AG10803 (cell line): ENCODE results near the gene MMAB.
A peak's percentile ranks its signal among the peaks of the same experiment; 100 is the strongest.

Experiments used
- DNase-seq: peaks from one replicate; pipeline ENCODE4 v3.0.0; 2010; ENCODE audit warnings: low read depth
- H3K4me3 ChIP-seq: 2 replicates; pipeline ENCODE4 v1.5.1; 2011; ENCODE audit warnings: mild to moderate bottlenecking, low read length, control low read depth
- CTCF ChIP-seq: conservative IDR thresholded peaks from 2 replicates; pipeline ENCODE4 v1.5.1; 2011; ENCODE audit warnings: mild to moderate bottlenecking, low read length, control low read depth, inconsistent platforms

Gene MMAB

GRCh38 chr12:109541413-109541726 is 31.9 kb downstream of the MMAB start:
- TF ChIP-seq CTCF = no peak
- peak; percentile 44 for DNase-seq
- H3K4me3 ChIP-seq = no peak overlapping the region

- H3K4me3 ChIP-seq = no peak overlapping the region
- TF ChIP-seq CTCF = no peak
- DNase-seq = no peak
These were observed 32.5 kb downstream of the MMAB start for GRCh38 chr12:109540526-109541412.

GRCh38 chr12:109539508-109539907 is 33.8 kb downstream of the MMAB start:
- H3K4me3 ChIP-seq = no peak overlapping the region
- TF ChIP-seq CTCF = no peak
- peak; percentile 25 for DNase-seq

GRCh38 chr12:109538191-109538863 is 35.0 kb downstream of the MMAB start:
- H3K4me3 ChIP-seq = no peak overlapping the region
- no peak for DNase-seq
- TF ChIP-seq CTCF = no peak

GRCh38 chr12:109537136-109537535 is 36.2 kb downstream of the MMAB start:
- H3K4me3 ChIP-seq = no peak overlapping the region
- TF ChIP-seq CTCF = no peak
- DNase-seq = no peak

GRCh38 chr12:109535863-109536250 is 37.4 kb downstream of the MMAB start:
- TF ChIP-seq CTCF = no peak

More at GRCh38 chr12:109535863-109536250, 37.4 kb downstream of the MMAB start:
- no peak for DNase-seq
- no peak overlapping the region for H3K4me3 ChIP-seq
